ENCODE data around the gene SGCA.

Gene SGCA

GRCh38 chr17:50192618-50193291, 26.9 kb downstream of the SGCA start:
- no peak for DNase-seq (ENCODE audit: low read depth in 2 of 2)

- DNase-seq (ENCODE audit: low read depth in 2 of 2), result no peak
Observed at GRCh38 chr17:50194140-50194933, 28.5 kb downstream of the SGCA start.

- no peak for DNase-seq (ENCODE audit: low read depth in 2 of 2)
Observed at GRCh38 chr17:50194934-50195865, 29.4 kb downstream of the SGCA start.

- no peak for DNase-seq (ENCODE audit: low read depth in 2 of 2)
Observed at GRCh38 chr17:50196036-50196435, 30.2 kb downstream of the SGCA start.

GRCh38 chr17:50196826-50197225, 31.0 kb downstream of the SGCA start:
- no peak for DNase-seq (ENCODE audit: low read depth in 2 of 2)

GRCh38 chr17:50198026-50198669, 32.3 kb downstream of the SGCA start:
- peak in 1 of 2 donors; percentile 28 for DNase-seq (ENCODE audit: low read depth in 2 of 2)

GRCh38 chr17:50199211-50199802, 33.5 kb downstream of the SGCA start:
- no peak for DNase-seq (ENCODE audit: low read depth in 2 of 2)

GRCh38 chr17:50199803-50200456, 34.1 kb downstream of the SGCA start:
- peak; percentile 30 to 39 for DNase-seq (ENCODE audit: low read depth in 2 of 2)

- DNase-seq (ENCODE audit: low read depth in 2 of 2), result peak; percentile 44 to 57
Observed at GRCh38 chr17:50200457-50201275, 34.9 kb downstream of the SGCA start.

GRCh38 chr17:50201276-50201854, 35.6 kb downstream of the SGCA start, which contains the start of gene COL1A1:
Gene COL1A1, minus strand, starts transcription at chr17:50201631. Its CDS starts 118 bp downstream, at chr17:50201513.
- DNase-seq (ENCODE audit: low read depth in 2 of 2), result no peak

GRCh38 chr17:50203086-50203485, 37.3 kb downstream of the SGCA start:
- DNase-seq (ENCODE audit: low read depth in 2 of 2), result no peak

GRCh38 chr17:50203604-50204345, 38.0 kb downstream of the SGCA start:
- no peak for DNase-seq (ENCODE audit: low read depth in 2 of 2)

- DNase-seq (ENCODE audit: low read depth in 2 of 2), result no peak
Observed at GRCh38 chr17:50204431-50204830, 38.6 kb downstream of the SGCA start.

- no peak for DNase-seq (ENCODE audit: low read depth in 2 of 2)
Observed at GRCh38 chr17:50205111-50205962, 39.5 kb downstream of the SGCA start.

GRCh38 chr17:50205963-50206505, 40.2 kb downstream of the SGCA start:
- no peak for DNase-seq (ENCODE audit: low read depth in 2 of 2)

GRCh38 chr17:50206604-50207293, 40.9 kb downstream of the SGCA start:
- no peak for DNase-seq (ENCODE audit: low read depth in 2 of 2)

- DNase-seq (ENCODE audit: low read depth in 2 of 2), result no peak
Observed at GRCh38 chr17:50207315-50207714, 41.5 kb downstream of the SGCA start.
